Stimulated activated CD4-positive, alpha-beta T cell treated with anti-CD3 and anti-CD28 coated beads, Interleukin-12 subunit alpha, Interleukin-12 subunit beta, amount 100 ng/mL, for 4 hours (primary cell): ENCODE results near the gene HTR7.
"Not testable (repeated sequence)": the region's sequence is repeated elsewhere in the genome, so short reads cannot be mapped to it uniquely, and the experiment has no call there.

Source experiments
- DNase-seq: peaks from one replicate; pipeline ENCODE4 v3.0.0-alpha.2; 2020

The HTR7 gene

DNA sequence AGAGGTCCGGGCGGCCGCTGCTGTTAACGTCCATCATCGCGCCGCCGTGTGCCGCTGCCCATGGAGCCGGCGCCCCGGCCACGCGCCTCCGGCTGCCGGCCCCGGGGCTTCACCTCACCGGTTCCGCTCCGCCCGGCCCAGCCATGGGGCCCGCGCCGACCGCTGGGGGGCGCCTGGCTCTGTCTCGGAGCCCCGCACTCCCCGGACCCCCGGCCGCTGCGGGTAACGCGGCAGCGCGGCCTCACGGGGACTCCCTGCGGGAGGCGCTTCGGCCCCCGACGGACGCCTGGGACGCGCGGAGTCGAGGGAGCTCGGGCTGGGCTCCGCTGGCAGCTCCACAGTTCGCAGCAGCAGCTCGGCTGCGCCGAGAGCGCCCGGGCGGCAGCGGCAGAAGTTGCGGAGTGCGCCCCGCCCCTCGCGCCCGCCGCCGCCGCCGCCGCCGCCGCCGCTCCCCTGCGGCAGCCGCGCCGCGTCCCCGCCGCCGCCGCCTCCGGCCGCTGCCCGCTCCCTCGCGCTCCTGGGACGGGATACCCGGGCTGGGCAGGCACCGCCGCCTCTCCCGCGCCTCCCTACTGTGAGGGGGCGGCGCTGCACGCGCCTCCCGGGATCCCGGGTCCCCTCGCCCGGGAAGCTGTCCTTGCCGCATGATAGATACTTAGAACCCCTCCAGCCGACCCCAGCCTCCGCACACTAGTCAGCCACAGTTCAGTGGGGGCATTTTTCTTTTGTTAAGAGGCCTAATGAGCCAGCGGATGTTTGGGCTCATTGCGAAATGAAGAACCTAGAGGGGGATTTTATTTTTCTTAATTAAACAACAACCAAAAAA lies at the start of gene HTR7:
HTR7 (minus strand) TSS at position 405 of the 826 bp plus-strand sequence; CDS start at position 37, 368 bp downstream.
- DNase-seq: peak; percentile 64

GRCh38 chr10:90906596-90906995 lies 48.8 kb upstream of the HTR7 start:
- no peak for DNase-seq

DNA sequence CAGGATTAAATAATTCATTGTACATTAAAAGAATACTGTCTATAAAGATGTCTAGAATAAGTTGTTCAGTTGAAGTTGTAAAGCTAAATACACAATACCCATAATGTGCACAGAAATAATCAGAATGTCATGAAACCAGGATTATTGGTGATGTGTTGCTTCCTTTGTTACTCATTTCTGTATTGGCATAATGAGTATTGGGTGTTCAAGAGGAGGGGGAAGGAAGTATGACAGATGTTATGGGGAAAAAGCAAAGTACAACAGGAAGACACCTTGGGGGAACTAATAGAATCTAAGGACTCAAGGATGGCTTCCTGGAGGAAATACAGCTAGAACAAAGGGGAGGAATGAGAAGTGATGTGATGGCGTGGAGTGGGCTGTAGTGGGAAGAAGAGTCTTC lies 48.1 kb upstream of the HTR7 start:
- no peak for DNase-seq

GRCh38 chr10:90896916-90897315 lies 39.1 kb upstream of the HTR7 start:
- not testable (repeated sequence) for DNase-seq

DNA sequence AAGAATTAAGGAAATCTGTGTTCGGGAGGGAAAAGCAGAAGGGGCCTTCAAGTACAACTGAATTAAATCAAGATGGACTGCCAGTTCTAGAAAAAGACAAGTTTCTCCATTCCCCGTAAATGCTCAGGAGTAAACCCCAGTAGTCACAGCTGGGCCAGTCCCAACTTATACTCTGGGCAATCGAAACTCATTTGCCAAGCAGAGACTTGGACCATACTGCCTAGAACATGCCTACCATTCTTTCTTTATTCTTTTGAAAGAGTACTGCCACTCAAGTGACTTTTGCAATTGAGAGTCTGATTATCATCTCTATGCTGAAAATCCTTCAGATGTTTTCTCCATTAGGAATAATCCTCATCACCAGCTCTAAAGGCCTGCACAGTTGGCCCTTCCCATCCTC lies 35.4 kb upstream of the HTR7 start:
- no peak for DNase-seq

DNA sequence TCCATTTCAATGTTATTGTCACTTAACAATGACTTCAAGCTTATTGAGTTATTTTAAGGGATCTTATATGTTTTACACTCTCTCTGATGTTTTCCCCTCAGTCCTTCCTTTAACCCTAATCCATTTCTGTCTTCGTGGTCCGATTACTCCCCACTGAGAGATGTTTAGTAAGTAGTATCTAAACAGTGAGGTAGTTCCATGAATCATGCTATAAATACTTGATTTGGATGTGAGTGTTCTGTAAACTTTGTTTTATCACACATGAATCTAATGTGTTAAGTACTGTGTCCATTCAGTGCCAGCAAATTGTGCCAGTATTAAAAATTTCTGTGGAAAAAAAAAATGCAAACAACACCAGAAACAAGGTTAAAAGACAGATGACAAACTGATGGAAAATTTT lies 32.5 kb upstream of the HTR7 start:
- no peak for DNase-seq

DNA sequence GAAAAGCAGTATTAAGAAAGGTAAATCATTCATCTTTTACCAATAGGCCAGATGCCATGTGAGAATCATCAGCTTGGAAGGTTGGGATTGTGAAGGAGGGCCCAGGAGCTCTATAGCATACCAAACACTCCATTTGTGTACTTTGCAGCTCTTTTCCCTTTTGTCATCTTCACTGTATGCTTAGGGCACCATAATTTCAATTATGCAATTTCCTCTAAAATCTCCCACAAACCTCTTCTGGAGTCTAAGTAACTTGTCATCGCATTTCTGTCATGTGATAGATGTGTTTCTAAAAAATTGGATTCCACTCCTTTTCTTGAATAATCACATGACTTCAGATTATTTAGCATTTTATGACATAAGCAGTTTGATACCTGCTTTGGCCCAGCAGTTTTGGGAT lies 31.8 kb upstream of the HTR7 start:
- no peak for DNase-seq

- no peak for DNase-seq
Measured at GRCh38 chr10:90888387-90888786, 30.5 kb upstream of the HTR7 start.

- DNase-seq: no peak
Measured at GRCh38 chr10:90887555-90887954, 29.7 kb upstream of the HTR7 start.

DNA sequence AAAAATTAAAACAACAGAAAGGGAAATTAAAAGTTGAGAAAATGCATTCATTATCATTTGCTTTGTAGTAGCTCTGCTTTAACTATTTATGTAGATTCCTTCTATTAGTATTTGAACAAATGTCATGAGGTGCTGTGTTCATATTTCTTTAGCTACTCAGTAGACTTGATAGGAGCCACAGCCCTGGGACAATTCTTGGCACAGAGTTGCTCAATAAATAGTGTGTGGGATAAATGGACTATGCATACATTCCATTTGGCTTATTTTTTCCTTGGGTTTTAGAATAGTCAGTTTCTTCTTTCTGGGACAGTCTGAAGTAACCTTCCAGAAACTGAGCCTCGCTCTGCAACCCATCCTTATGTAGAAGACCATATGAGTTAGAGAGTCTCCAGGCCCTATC lies 27.3 kb upstream of the HTR7 start:
- DNase-seq: no peak

DNA sequence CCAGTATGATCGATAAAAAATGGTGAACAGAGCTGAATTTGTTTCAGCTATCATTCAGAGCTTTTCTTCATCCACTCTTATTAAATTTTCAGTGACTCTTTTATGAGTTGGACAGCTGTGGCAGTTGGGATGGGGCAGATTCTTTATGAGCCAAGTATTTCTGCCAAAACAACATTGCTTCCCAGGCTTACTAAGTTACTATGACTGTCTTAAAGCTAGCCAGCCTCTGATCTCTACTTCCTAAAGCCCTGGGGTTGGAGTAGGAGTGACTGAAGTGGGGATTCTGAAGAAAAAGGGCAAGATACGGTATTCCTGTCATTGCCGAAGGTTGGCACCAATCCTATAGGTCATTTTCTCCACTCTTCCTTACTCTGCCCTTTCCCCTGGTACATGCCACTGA lies 26.6 kb upstream of the HTR7 start:
- no peak for DNase-seq

- not testable (repeated sequence) for DNase-seq
Measured at GRCh38 chr10:90880059-90880719, 22.4 kb upstream of the HTR7 start.

GRCh38 chr10:90879062-90879461 lies 21.2 kb upstream of the HTR7 start:
- DNase-seq: no peak

- DNase-seq: no peak
Measured at GRCh38 chr10:90872648-90873020, 14.8 kb upstream of the HTR7 start.

GRCh38 chr10:90871766-90872647 lies 14.2 kb upstream of the HTR7 start, which contains the start of gene RPP30:
Gene RPP30 (plus strand): TSS chr10:90871974. CDS start chr10:90871987, 13 bp downstream.
- peak; percentile 80 for DNase-seq

DNA sequence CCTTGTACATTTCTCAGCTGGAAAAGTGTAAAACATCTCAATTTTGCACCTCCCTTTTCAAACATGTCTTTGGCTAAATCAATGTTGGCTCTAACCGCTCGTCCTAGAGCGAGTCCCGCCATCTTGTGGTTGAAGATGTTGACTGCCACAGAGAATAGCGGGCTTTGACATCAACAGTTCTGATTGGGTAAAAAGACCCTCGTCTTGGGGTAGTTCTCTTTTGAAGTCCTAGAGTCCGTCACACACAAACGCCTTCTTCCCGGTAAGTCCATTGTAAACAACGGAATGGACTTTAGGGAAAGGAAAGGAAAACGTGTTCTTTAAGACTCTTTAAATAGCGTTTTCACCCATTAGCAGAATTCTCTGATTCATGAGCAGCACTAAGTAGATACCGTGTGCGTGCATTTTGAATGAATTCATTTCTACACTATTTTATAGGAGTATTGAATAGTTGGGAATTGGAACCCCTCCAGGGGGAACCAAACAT lies 13.5 kb upstream of the HTR7 start:
- DNase-seq: peak; percentile 26

- no peak for DNase-seq
Measured at GRCh38 chr10:90866050-90866598, 8.3 kb upstream of the HTR7 start.

DNA sequence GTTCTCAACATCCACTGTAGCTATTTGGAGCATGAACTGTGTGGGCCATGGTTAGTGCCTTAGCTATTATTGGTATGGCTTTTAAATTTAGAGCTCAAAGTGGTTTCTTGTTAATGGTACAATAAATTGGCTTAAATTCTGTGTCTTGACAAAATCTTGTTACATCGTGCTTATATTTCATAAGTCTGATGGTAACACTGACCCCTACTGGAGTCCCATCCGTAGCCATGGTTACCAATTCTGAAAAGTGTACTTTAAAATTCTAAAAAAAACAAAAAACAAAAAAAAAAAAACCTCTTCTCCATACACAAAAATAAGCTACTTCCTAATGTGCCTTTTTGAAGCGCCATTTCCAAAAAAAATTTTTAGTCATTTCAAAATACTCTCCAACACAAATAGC lies 7.6 kb upstream of the HTR7 start:
- no peak for DNase-seq

GRCh38 chr10:90862908-90863514 lies 5.2 kb upstream of the HTR7 start:
- no peak for DNase-seq

DNA sequence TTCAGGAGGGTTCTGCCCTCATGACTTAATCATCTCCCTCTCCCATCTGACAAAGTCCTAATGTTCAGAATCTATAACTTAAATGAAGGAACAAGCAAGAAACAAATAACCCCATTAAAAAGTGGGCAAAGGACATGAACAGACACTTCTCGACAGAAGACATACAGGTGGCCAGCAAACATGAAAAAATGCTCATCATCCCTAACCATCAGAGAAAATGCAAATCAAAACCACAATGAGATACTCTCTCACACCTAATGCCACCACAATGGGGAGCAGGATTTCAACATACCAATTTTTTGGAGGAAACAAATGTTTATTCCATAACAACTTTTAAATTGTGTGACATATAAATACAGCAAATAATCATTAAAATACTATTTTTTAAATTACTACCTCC lies 3.0 kb upstream of the HTR7 start:
- no peak for DNase-seq

GRCh38 chr10:90859321-90859751 lies 1.5 kb upstream of the HTR7 start:
- no peak for DNase-seq

DNA sequence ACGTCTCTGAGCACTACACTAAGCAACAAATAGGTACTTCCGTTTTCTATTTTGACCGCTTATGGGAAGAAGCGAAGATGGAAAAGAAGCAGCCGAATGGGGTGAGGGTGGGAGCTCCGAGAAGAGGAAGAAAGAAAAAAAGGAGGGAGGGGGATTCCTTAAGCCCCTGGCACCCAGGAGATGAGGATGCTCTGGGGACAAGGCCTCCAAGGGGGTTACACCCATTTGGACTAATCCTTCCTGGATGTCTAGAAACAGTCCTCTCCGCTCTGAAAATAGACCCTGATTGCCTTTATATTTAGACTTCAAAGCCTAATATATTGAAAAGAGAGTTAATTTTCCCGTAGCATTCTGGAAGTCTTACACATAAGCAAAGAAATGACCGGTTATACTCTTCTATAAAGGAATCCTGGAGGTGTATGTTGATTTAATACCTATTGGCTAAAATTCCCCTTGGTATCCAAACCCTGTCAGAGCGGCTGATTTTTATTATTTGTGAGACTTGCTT lies 676 bp upstream of the HTR7 start:
- DNase-seq: no peak
